Measurements from ENCODE around the gene MAPK7.

MAPK7 gene

DNA sequence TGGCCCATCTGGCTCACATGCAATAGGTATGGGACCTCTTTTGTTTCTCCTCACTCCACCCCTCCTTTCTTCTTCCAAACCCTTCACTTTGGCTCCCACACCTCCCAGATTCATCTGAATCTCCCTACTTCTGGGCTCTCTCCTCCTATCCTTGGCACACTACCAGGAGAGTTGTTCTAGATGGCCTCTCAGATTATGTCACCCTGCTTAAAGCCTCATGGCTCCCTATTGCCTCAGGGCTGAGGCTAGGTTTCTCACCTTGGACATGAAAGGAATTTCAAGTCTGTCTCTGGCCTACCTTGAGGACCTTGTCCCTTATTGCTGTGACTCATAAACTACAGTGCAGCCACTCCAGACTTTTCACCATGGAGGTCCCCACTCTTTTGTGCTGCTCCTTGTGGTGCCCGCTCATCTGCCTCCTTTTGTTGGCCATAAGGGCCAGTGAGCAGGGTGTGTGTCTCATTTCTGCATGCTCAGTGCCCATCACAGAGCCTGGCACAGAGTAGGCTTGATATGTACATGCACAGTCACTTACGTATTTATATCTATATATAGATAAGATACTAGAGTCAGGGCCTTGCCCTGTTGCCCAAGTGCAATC lies 9.7 kb downstream of the MAPK7 start:
- DNase-seq: no peak
- H3K4me1 ChIP-seq (ENCODE audit: control extremely low read depth in 1 of 4, control insufficient read depth in 4 of 4, insufficient read depth in 4 of 4, low read length in 3 of 4): peaks cover 5 to 51% (median 44%) of the 10 kb centered on the region in 4 experiments
- no CpG with 5 or more reads among the region's 2 CpGs for WGBS (ENCODE audit: insufficient coverage)
- POLR2A ChIA-PET: no interaction called here
- CTCF ChIA-PET: interaction anchor here (1.0 to 2.4 kb wide), 5 partner anchors 10 to 25 kb away, joined by 3 to 8 read pairs (median 5); partner anchors contain the start of genes B9D1 and MAPK7
- peaks cover 0 to 10% (median 6%) of the 10 kb centered on the region in 4 experiments for H3K36me3 ChIP-seq (ENCODE audit: control insufficient read depth in 4 of 4, insufficient read depth in 4 of 4, low read length in 3 of 4)
- H3K4me3 ChIP-seq (ENCODE audit: control insufficient read depth in 1 of 7, extremely low read depth in 1 of 7, insufficient read depth in 4 of 7, low read depth in 2 of 7, low read length in 6 of 7): no peak overlapping the region
- no peaks in the 10 kb centered on the region for H3K27me3 ChIP-seq (replicated peaks in 2 of 5; ENCODE audit: control insufficient read depth in 4 of 5, insufficient read depth in 5 of 5, low read length in 4 of 5)
- H3K9me3 ChIP-seq (ENCODE audit: control extremely low read depth in 1 of 5, control insufficient read depth in 4 of 5, insufficient read depth in 2 of 5, low read depth in 1 of 5, low read length in 4 of 5): no peaks in the 10 kb centered on the region
- H3K27ac ChIP-seq (ENCODE audit: insufficient read depth in 1 of 2, low read depth in 1 of 2, low read length in 2 of 2, poor library complexity in 1 of 2, severe bottlenecking in 2 of 2): no peak overlapping the region

DNA sequence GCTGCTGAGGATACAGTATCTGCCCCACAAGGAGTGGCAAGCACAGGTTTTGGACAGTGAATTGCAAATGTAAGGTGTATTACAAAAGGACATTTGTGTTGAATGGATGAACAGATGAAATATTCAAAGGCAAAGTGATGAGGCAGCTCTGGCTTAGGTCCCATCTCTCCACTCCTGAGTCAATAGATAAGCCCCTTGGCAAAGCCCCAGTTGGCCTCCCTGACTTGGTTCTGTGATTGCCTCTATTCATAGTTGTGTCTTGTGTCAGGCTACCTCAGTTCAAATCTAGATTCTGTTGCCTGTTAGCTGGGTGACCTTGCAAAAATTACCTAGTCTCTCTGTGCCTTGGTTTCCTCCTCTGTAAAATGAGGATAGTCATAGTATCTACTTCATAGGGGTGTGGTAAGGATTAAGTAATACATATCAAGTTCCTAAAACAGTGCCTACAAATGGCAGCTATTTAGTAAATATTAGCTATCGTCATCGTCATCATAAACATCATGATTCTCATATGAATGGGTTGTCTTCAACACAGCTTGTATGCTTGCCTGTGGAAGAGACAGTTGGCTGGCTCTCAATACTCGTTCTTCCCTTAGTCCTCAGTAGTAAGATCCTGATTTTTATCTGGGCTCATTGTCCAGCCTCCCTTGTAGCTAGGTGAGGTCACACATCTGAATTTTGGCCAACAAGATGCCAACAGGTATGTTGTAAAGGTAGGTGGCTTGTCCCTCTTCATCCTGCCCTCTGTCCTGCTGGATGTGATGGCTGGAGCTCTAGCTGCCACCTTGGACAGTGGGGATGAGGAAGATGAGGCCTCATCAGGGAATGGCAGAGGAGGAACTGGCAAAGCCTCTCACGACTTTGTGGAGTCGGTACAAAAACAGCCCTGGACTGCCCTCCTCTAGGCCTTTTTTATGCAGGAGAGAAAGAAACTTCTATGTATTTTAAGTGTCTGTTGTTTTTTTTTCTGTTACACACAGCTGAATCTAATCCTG lies 10.8 kb downstream of the MAPK7 start:
- CTCF ChIA-PET: interaction anchor here (1.0 to 2.4 kb wide), 8 partner anchors 9 to 58 kb away, joined by 3 to 8 read pairs (median 4); partner anchors contain the start of genes B9D1 and MAPK7
- H3K27me3 ChIP-seq (replicated peaks in 2 of 5; ENCODE audit: control insufficient read depth in 4 of 5, insufficient read depth in 5 of 5, low read length in 4 of 5): no peaks in the 10 kb centered on the region
- WGBS (ENCODE audit: insufficient coverage): 83% methylated on average over 3 of the region's 5 CpGs
- POLR2A ChIA-PET: interaction anchor here (1.4 kb wide), 1 partner anchor 11 kb away, joined by 9 read pairs; the partner anchor contains the start of gene MAPK7
- DNase-seq: no peak
- peaks cover 0 to under 1% (median 0%) of the 10 kb centered on the region in 4 experiments for H3K36me3 ChIP-seq (ENCODE audit: control insufficient read depth in 4 of 4, insufficient read depth in 4 of 4, low read length in 3 of 4)
- H3K27ac ChIP-seq (ENCODE audit: insufficient read depth in 1 of 2, low read depth in 1 of 2, low read length in 2 of 2, poor library complexity in 1 of 2, severe bottlenecking in 2 of 2): no peak overlapping the region
- H3K4me3 ChIP-seq (ENCODE audit: control insufficient read depth in 1 of 7, extremely low read depth in 1 of 7, insufficient read depth in 4 of 7, low read depth in 2 of 7, low read length in 6 of 7): no peak overlapping the region
- H3K9me3 ChIP-seq (ENCODE audit: control extremely low read depth in 1 of 5, control insufficient read depth in 4 of 5, insufficient read depth in 2 of 5, low read depth in 1 of 5, low read length in 4 of 5): no peaks in the 10 kb centered on the region
- peaks cover 5 to 48% (median 42%) of the 10 kb centered on the region in 4 experiments for H3K4me1 ChIP-seq (ENCODE audit: control extremely low read depth in 1 of 4, control insufficient read depth in 4 of 4, insufficient read depth in 4 of 4, low read length in 3 of 4)

DNA sequence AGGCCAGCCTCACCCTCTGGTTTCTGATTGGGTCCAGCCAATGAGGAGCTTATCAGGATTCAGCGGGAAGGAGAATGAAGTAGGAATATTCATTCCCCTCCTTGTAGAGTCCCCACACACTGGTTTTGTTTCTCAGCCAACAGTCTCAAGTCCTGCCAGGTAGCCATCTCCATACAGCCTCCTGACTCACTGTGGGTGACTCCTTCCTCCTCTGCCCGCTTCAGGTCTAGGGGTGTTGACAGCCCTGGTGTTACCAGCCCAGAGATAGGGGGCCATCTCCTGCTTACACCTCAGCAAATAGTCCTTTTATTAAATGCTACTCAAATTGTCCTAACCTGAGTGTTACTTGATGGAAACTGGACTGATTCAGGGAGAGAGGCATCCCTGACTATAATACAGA lies 12.7 kb downstream of the MAPK7 start:
- POLR2A ChIA-PET: no interaction called here
- Histone ChIP-seq H3K4me1 (ENCODE audit: control extremely low read depth in 1 of 4, control insufficient read depth in 4 of 4, insufficient read depth in 4 of 4, low read length in 3 of 4) (peaks cover under 1 to 29% (median 25%) of the 10 kb centered on the region in 4 experiments), H3K9me3 (ENCODE audit: control extremely low read depth in 1 of 5, control insufficient read depth in 4 of 5, insufficient read depth in 2 of 5, low read depth in 1 of 5, low read length in 4 of 5) (no peaks in the 10 kb centered on the region), H3K36me3 (ENCODE audit: control insufficient read depth in 4 of 4, insufficient read depth in 4 of 4, low read length in 3 of 4) (no peaks in the 10 kb centered on the region), H3K27me3 (replicated peaks in 2 of 5; ENCODE audit: control insufficient read depth in 4 of 5, insufficient read depth in 5 of 5, low read length in 4 of 5) (no peaks in the 10 kb centered on the region), H3K4me3 (ENCODE audit: control insufficient read depth in 1 of 7, extremely low read depth in 1 of 7, insufficient read depth in 4 of 7, low read depth in 2 of 7, low read length in 6 of 7) (no peak overlapping the region), H3K27ac (ENCODE audit: insufficient read depth in 1 of 2, low read depth in 1 of 2, low read length in 2 of 2, poor library complexity in 1 of 2, severe bottlenecking in 2 of 2) (no peak overlapping the region)
- DNase-seq: no peak
- 100% methylated on average over 1 of the region's 2 CpGs for WGBS (ENCODE audit: insufficient coverage)
- CTCF ChIA-PET: interaction anchor here (1.5 kb wide), 1 partner anchor 13 kb away, joined by 4 read pairs; the partner anchor contains the start of gene MAPK7

DNA sequence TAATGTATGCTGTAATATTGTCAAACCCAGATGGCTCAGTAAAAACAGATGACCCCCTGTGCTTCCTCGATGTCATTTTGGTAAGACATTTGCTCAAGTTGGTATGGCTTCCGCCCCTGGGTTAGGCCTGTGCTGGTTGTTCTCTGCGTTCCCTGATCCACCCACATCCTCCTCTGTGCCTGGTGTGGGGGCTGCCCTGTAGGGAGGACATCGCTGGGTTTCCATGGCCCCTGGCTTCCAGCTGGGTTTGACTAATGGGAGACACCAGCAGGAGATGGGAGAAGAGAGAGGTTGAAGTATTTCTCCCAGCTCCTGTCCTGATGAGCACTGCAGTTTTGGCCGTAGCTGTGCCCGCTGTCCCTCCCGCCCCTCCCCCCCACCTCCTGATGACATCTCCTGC lies 13.1 kb downstream of the MAPK7 start:
- ChIA-PET CTCF (no interaction called here), POLR2A (interaction anchor here (0.5 kb wide), 1 partner anchor 42 kb away, joined by 3 read pairs; no protein-coding TSS in a partner anchor)
- 97% methylated on average over 4 of the region's 7 CpGs for WGBS (ENCODE audit: insufficient coverage)
- no peak overlapping the region for H3K4me3 ChIP-seq (ENCODE audit: control insufficient read depth in 1 of 7, extremely low read depth in 1 of 7, insufficient read depth in 4 of 7, low read depth in 2 of 7, low read length in 6 of 7)
- no peak overlapping the region for H3K27ac ChIP-seq (ENCODE audit: insufficient read depth in 1 of 2, low read depth in 1 of 2, low read length in 2 of 2, poor library complexity in 1 of 2, severe bottlenecking in 2 of 2)
- DNase-seq: no peak
- no peaks in the 10 kb centered on the region for H3K27me3 ChIP-seq (replicated peaks in 2 of 5; ENCODE audit: control insufficient read depth in 4 of 5, insufficient read depth in 5 of 5, low read length in 4 of 5)
- H3K36me3 ChIP-seq (ENCODE audit: control insufficient read depth in 4 of 4, insufficient read depth in 4 of 4, low read length in 3 of 4): no peaks in the 10 kb centered on the region
- no peaks in the 10 kb centered on the region for H3K9me3 ChIP-seq (ENCODE audit: control extremely low read depth in 1 of 5, control insufficient read depth in 4 of 5, insufficient read depth in 2 of 5, low read depth in 1 of 5, low read length in 4 of 5)
- peaks cover 0 to 25% (median 20%) of the 10 kb centered on the region in 4 experiments for H3K4me1 ChIP-seq (ENCODE audit: control extremely low read depth in 1 of 4, control insufficient read depth in 4 of 4, insufficient read depth in 4 of 4, low read length in 3 of 4)

DNA sequence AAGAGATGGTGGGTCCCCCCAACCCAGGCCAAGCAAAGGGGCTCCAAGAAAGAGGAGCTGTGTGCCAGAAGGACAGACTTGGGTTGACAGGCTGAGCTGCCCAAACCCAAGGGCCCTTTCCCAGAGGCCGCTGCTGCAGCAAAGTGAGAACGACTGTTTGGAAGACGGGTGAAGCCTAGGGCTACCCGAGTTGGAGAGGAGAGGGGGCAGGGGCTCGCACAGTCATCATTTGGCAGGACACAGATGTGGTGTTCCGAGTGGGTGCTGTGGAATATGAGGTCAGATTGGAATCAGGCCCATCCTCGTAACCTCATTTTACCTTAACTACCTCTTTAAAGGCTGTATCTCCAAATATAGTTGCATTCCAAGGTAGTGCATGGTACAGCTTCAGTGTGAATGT lies 14.0 kb downstream of the MAPK7 start:
- WGBS (ENCODE audit: insufficient coverage): 93% methylated on average over 5 of the region's 7 CpGs
- ChIA-PET POLR2A (no interaction called here), CTCF (interaction anchor here (0.8 to 1.2 kb wide), 2 partner anchors 8 to 29 kb away, joined by 3 to 4 read pairs; partner anchors contain the start of gene B9D1)
- Histone ChIP-seq H3K27ac (ENCODE audit: insufficient read depth in 1 of 2, low read depth in 1 of 2, low read length in 2 of 2, poor library complexity in 1 of 2, severe bottlenecking in 2 of 2) (no peak overlapping the region), H3K27me3 (replicated peaks in 2 of 5; ENCODE audit: control insufficient read depth in 4 of 5, insufficient read depth in 5 of 5, low read length in 4 of 5) (no peaks in the 10 kb centered on the region), H3K9me3 (ENCODE audit: control extremely low read depth in 1 of 5, control insufficient read depth in 4 of 5, insufficient read depth in 2 of 5, low read depth in 1 of 5, low read length in 4 of 5) (no peaks in the 10 kb centered on the region), H3K36me3 (ENCODE audit: control insufficient read depth in 4 of 4, insufficient read depth in 4 of 4, low read length in 3 of 4) (no peaks in the 10 kb centered on the region), H3K4me3 (ENCODE audit: control insufficient read depth in 1 of 7, extremely low read depth in 1 of 7, insufficient read depth in 4 of 7, low read depth in 2 of 7, low read length in 6 of 7) (no peak overlapping the region), H3K4me1 (ENCODE audit: control extremely low read depth in 1 of 4, control insufficient read depth in 4 of 4, insufficient read depth in 4 of 4, low read length in 3 of 4) (peaks cover 0 to 17% (median 12%) of the 10 kb centered on the region in 4 experiments)
- DNase-seq: no peak

DNA sequence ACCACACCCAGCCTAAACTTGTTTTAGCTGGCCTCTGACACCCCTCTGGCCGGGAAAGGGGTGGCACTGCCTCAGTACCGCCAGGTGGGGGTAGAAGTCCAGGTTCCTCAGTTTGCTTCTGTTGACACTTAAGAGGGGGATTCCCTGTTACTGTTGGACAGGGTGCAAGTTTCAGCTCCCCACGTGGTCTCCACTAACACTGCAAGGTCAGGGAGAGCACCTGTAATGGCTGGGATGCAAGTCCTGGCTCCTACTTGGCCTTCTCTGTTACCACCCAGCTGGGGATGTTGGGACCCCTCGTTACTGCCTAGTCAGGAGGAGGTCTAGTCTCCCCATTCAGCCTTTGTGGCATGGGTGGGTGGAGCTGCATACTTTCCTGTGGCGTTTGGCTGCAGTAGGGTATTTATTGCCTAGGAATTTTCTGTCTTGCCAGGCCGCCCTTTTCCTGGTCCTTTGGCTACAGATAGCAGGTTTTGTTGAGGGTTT lies 19.3 kb downstream of the MAPK7 start:
- no peak for DNase-seq
- ChIA-PET CTCF (interaction anchor here (1.2 to 1.3 kb wide), 2 partner anchors 9 to 35 kb away, joined by 3 read pairs; partner anchors contain the start of gene B9D1), POLR2A (no interaction called here)
- Histone ChIP-seq H3K4me3 (ENCODE audit: control insufficient read depth in 1 of 7, extremely low read depth in 1 of 7, insufficient read depth in 4 of 7, low read depth in 2 of 7, low read length in 6 of 7) (no peak overlapping the region), H3K27me3 (replicated peaks in 2 of 5; ENCODE audit: control insufficient read depth in 4 of 5, insufficient read depth in 5 of 5, low read length in 4 of 5) (no peaks in the 10 kb centered on the region), H3K36me3 (ENCODE audit: control insufficient read depth in 4 of 4, insufficient read depth in 4 of 4, low read length in 3 of 4) (no peaks in the 10 kb centered on the region), H3K27ac (ENCODE audit: insufficient read depth in 1 of 2, low read depth in 1 of 2, low read length in 2 of 2, poor library complexity in 1 of 2, severe bottlenecking in 2 of 2) (peak overlapping the region in 1 of 2 experiments; percentile 37), H3K4me1 (ENCODE audit: control extremely low read depth in 1 of 4, control insufficient read depth in 4 of 4, insufficient read depth in 4 of 4, low read length in 3 of 4) (peaks cover 6 to 26% (median 17%) of the 10 kb centered on the region in 4 experiments), H3K9me3 (ENCODE audit: control extremely low read depth in 1 of 5, control insufficient read depth in 4 of 5, insufficient read depth in 2 of 5, low read depth in 1 of 5, low read length in 4 of 5) (no peaks in the 10 kb centered on the region)
- WGBS (ENCODE audit: insufficient coverage): 90% methylated on average over 4 of the region's 6 CpGs
